GM12801 (cell line): ENCODE data around the gene HELB.

Source experiments
- TF ChIP-seq, protein P1 (sequence below): IDR thresholded peaks from one replicate; pipeline ENCODE4 v1.5.1; 2011; ENCODE audit warnings: control low read depth; ENCODE audit not compliant: insufficient read length; ENCODE audit errors: extremely low read depth

The HELB gene

DNA sequence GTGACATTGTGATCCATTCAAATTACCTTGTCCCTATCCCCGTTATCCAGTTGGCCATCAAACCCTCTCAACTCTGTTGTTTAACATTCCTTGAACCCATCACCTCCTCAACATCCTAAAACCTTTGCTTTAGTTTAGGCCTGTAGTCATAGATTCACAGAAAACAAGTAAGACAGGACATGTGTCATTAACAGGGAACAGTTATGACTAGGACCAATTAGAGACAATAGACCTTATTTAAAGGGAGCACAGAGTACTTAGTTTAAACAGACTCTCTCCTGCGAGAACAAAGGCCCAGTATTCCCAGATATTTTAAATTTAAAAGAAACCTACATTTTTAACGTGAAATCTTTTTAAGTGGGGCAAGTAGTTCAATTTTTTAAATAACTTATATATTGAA, 20.0 kb upstream of the HELB start:
- TF ChIP-seq, protein P1, sequence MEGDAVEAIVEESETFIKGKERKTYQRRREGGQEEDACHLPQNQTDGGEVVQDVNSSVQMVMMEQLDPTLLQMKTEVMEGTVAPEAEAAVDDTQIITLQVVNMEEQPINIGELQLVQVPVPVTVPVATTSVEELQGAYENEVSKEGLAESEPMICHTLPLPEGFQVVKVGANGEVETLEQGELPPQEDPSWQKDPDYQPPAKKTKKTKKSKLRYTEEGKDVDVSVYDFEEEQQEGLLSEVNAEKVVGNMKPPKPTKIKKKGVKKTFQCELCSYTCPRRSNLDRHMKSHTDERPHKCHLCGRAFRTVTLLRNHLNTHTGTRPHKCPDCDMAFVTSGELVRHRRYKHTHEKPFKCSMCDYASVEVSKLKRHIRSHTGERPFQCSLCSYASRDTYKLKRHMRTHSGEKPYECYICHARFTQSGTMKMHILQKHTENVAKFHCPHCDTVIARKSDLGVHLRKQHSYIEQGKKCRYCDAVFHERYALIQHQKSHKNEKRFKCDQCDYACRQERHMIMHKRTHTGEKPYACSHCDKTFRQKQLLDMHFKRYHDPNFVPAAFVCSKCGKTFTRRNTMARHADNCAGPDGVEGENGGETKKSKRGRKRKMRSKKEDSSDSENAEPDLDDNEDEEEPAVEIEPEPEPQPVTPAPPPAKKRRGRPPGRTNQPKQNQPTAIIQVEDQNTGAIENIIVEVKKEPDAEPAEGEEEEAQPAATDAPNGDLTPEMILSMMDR: no peak

DNA sequence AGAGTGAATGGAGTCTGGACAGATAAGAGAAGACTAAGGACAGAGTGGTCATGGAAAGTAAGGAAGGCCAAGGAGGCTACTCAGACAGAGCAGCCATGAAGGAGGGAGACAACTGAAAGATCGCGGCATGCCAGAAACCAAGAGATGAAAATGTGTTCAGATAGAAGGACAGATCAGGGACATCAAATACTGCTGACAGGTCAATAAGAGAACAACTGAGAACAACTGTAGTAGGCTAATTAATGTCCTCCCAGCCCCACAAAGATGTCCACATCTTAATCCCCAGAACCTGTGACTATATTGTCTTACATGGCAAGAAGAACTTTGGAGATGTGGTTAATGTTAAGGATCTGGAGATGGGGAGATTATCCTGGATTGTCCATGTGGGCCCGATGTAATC, 15.0 kb upstream of the HELB start:
- TF ChIP-seq, protein P1: no peak

DNA sequence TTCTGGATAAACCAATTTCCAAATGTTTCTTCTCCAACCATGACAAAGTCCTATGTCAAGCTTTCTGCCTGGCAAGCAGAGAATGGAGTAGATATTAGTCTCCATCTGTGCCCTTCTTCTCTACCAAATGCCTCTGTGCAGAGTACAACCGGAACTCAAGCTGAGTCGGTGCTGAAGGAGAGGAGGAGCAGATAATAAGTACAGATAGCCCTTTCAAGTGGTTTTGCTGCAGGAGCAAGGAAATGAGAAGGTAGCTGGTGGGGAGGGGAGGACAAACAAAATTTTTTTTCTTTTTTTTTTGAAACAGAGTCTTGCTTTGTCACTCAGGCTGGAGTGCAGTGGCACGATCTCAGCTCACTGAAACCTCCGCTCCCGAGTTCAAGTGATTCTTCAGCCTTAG, 14.2 kb upstream of the HELB start:
- TF ChIP-seq, protein P1: no peak

DNA sequence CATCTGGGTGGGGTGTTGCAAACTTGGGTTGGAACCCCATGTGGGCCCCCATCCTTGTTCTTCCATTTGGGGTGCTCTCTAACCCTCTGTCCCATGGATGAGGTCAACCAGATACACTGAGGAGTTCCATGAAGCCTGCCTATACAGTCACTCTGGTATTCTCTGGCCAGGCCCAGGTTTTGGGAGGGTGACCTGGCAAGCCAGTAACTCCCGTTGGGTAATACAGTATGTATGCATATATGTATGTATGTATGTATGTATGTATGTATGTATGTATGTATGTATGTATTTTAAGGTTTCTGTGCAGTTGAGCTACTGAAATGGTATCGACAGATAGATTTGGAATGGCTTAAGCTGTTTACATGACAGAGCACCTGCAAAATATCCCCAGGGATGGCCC, 12.8 kb upstream of the HELB start:
- TF ChIP-seq, protein P1: no peak

DNA sequence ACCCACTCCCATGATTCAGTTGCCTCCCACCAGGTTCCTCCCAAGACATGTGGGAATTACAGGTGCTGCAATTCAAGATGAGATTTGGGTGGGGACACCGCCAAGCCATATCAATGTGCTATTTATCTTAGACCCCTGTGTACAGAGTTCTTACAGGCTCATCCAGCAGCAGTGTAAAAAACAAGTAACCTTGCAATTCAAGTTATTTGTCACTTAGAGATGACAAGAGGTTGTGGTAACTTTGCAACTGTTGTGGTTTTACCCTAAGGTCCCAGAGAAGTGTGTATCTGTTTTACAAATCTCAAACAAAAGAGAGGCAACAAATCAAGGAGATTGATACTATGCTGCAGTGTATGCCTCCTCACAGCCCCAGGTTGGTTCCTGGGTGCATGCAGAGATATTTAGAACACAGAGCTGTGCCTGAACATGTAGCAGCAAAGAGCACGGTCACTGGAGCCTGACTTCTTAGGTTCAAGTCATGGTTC, 11.5 kb upstream of the HELB start:
- TF ChIP-seq, protein P1: no peak

DNA sequence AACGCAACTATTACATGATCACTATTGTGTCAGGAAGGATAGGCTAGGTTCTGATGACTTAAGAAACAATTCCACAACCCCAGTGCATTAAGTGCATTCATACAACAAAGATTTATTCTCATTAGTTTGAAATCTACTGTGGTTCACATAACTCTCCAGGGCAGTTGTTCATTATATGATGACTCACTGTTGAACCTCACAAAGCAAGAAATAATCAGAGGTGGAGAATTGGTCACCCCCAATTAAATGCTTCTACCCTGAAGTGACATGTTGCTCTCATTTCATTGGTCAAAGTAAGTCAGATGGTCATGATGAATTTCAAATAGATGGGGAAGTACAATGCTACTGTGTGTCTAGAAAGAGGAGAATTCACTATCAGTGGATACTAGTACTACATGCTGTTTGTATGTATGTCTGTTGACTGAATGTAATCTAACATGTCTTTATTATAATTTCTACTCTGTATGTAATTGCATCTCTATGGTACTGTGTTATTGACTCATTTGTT, 6.1 kb upstream of the HELB start:
- TF ChIP-seq, protein P1: no peak

DNA sequence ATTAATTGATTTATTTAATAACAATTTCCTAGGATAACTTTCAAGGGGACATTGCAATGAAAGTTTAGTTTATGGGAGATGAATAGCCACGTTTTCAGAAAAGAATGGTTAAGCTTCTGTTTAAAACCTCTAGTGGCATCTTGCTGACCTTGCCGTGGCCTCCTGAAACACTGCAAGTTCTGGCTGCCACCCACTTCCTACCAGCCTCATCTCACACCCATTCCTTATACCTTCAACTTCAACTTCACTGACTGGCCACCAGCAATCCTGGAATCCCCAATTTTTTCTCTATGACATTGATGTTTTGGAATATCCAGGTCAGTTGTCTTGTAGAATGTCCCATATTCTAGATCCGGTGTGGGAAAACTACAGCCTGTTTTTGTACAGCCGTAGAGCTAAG, 5.2 kb upstream of the HELB start:
- TF ChIP-seq, protein P1: no peak
